ENCODE results near the gene FOXP1. TPM values are rescaled to one million over a fixed set of nuclear protein-coding genes. Genes with fewer than 3 reads are reported as not detected.

Gene FOXP1
- polyA plus RNA-seq, 1 donor from 2014 or later, result 5.6 TPM

- no peaks in the 10 kb centered on the region for H3K9me2 ChIP-seq (ENCODE audit: insufficient read depth, low read length)
- H3K4me3 ChIP-seq (ENCODE audit: low read length), result no peak overlapping the region
- H2AFZ ChIP-seq (ENCODE audit: low read depth, low read length), result no peak overlapping the region
- H3K27ac ChIP-seq (ENCODE audit: low read length), result no peak overlapping the region
- H3K27me3 ChIP-seq (ENCODE audit: insufficient read depth, low read depth, low read length), result no peaks in the 10 kb centered on the region
- no peak overlapping the region for H3K4me2 ChIP-seq (ENCODE audit: low read length)
- no peaks in the 10 kb centered on the region for H3K9me3 ChIP-seq (ENCODE audit: low read length)
- H3K79me2 ChIP-seq (replicated peaks; ENCODE audit: insufficient read depth, low read length), result no peaks in the 10 kb centered on the region
- no peaks in the 10 kb centered on the region for H4K20me1 ChIP-seq (ENCODE audit: insufficient read depth)
- H3K36me3 ChIP-seq (ENCODE audit: insufficient read depth, low read length), result no peaks in the 10 kb centered on the region
- no peak overlapping the region for H3K9ac ChIP-seq (ENCODE audit: low read length)
- TF ChIP-seq RAD21 (conservative IDR thresholded peaks at IDR 0.05), result no peak
- no peak for TF ChIP-seq MXI1 (conservative IDR thresholded peaks at IDR 0.05; ENCODE audit: poor library complexity, severe bottlenecking)
- TF ChIP-seq CTCF (IDR thresholded peaks at IDR 0.05; ENCODE audit: poor library complexity, severe bottlenecking), result no peak
- no peaks in the 10 kb centered on the region for H3F3A ChIP-seq (ENCODE audit: insufficient read depth, low read length, poor library complexity, severe bottlenecking)
Observed at GRCh38 chr3:71541313-71541712, 42.2 kb downstream of the FOXP1 start.

- Histone ChIP-seq H3K9ac (ENCODE audit: low read length) (no peak overlapping the region), H3K9me3 (ENCODE audit: low read length) (no peaks in the 10 kb centered on the region), H3K9me2 (ENCODE audit: insufficient read depth, low read length) (no peaks in the 10 kb centered on the region), H3K79me2 (replicated peaks; ENCODE audit: insufficient read depth, low read length) (no peaks in the 10 kb centered on the region), H2AFZ (ENCODE audit: low read depth, low read length) (no peak overlapping the region), H3K27me3 (ENCODE audit: insufficient read depth, low read depth, low read length) (no peaks in the 10 kb centered on the region), H3K36me3 (ENCODE audit: insufficient read depth, low read length) (no peaks in the 10 kb centered on the region), H3F3A (ENCODE audit: insufficient read depth, low read length, poor library complexity, severe bottlenecking) (no peaks in the 10 kb centered on the region), H3K4me2 (ENCODE audit: low read length) (no peak overlapping the region), H3K27ac (ENCODE audit: low read length) (no peak overlapping the region), H3K4me3 (ENCODE audit: low read length) (no peak overlapping the region), H4K20me1 (ENCODE audit: insufficient read depth) (no peaks in the 10 kb centered on the region)
- no peak for TF ChIP-seq POLR2AphosphoS5 (IDR thresholded peaks at IDR 0.05)
- no peak for TF ChIP-seq EP300 (conservative IDR thresholded peaks at IDR 0.05; ENCODE audit: poor library complexity, severe bottlenecking)
- no peak for TF ChIP-seq MXI1 (conservative IDR thresholded peaks at IDR 0.05; ENCODE audit: poor library complexity, severe bottlenecking)
- no peak for TF ChIP-seq EZH2 (IDR thresholded peaks at IDR 0.05; ENCODE audit: borderline replicate concordance, insufficient read depth, low read length, poor library complexity, severe bottlenecking)
- TF ChIP-seq REST (IDR thresholded peaks at IDR 0.05; ENCODE audit: borderline replicate concordance), result no peak
- no peak for TF ChIP-seq SMC3 (conservative IDR thresholded peaks at IDR 0.05; ENCODE audit: poor library complexity)
- no peak for TF ChIP-seq CTCF (IDR thresholded peaks at IDR 0.05; ENCODE audit: poor library complexity, severe bottlenecking)
- TF ChIP-seq TAF1 (IDR thresholded peaks at IDR 0.05; ENCODE audit: low read depth), result no peak
- TF ChIP-seq RAD21 (conservative IDR thresholded peaks at IDR 0.05), result no peak
Observed at GRCh38 chr3:71537211-71537611, 46.3 kb downstream of the FOXP1 start.
